LNCAP (cell line): ENCODE results near the gene KLRC3.

Experiments used
- CTCF ChIP-seq: fragments of 450-650 bp; IDR thresholded peaks from 2 replicates; pipeline ENCODE4 v1.5.1; 2017; ENCODE audit warnings: mild to moderate bottlenecking

The KLRC3 gene

GRCh38 chr12:10386857-10387256 is 33.5 kb downstream of the KLRC3 start:
- TF ChIP-seq CTCF, result no peak

GRCh38 chr12:10385166-10385613 is 35.2 kb downstream of the KLRC3 start:
- TF ChIP-seq CTCF, result no peak

- TF ChIP-seq CTCF, result no peak
Measured at GRCh38 chr12:10384191-10384590, 36.2 kb downstream of the KLRC3 start.

GRCh38 chr12:10381928-10382628 is 38.3 kb downstream of the KLRC3 start:
- TF ChIP-seq CTCF, result no peak

- TF ChIP-seq CTCF, result no peak
Measured at GRCh38 chr12:10374624-10375018, 45.8 kb downstream of the KLRC3 start.

GRCh38 chr12:10372559-10372958 is 47.8 kb downstream of the KLRC3 start:
- no peak for TF ChIP-seq CTCF

GRCh38 chr12:10369557-10370415 is 50.6 kb downstream of the KLRC3 start:
- TF ChIP-seq CTCF, result no peak
